NCI-H82 treated with DMSO at 0.1 percent for 48 hours (cell line): ENCODE results near the gene PPP1R14B.
A peak's percentile ranks its signal among the peaks of the same experiment; 100 is the strongest.

Experiments used
- DNase-seq: peaks from one replicate; lab custom pipeline; 2025; ENCODE audit not compliant: unreplicated experiment; lab: John Stamatoyannopoulos, UW

The PPP1R14B gene

GRCh38 chr11:64211181-64211872 lies 35.4 kb downstream of the PPP1R14B start:
- no peak for DNase-seq

GRCh38 chr11:64210301-64211020 lies 36.3 kb downstream of the PPP1R14B start:
- DNase-seq: no peak

GRCh38 chr11:64209563-64209843 lies 37.2 kb downstream of the PPP1R14B start:
- no peak for DNase-seq

- no peak for DNase-seq
Measured at GRCh38 chr11:64208796-64209562, 37.8 kb downstream of the PPP1R14B start.

- no peak for DNase-seq
Measured at GRCh38 chr11:64208086-64208795, 38.5 kb downstream of the PPP1R14B start.

- DNase-seq: no peak
Measured at GRCh38 chr11:64207256-64208085, 39.3 kb downstream of the PPP1R14B start.

GRCh38 chr11:64206457-64207255 lies 40.1 kb downstream of the PPP1R14B start, which contains the start of gene FERMT3:
TSS of gene FERMT3 (plus strand) at chr11:64206721. CDS start at chr11:64207365, 644 bp downstream.
- no peak for DNase-seq

- peak; percentile 54 for DNase-seq
Measured at GRCh38 chr11:64204464-64204989, 42.2 kb downstream of the PPP1R14B start.

GRCh38 chr11:64204080-64204440 lies 42.7 kb downstream of the PPP1R14B start:
- DNase-seq: no peak

- no peak for DNase-seq
Measured at GRCh38 chr11:64203421-64204079, 43.2 kb downstream of the PPP1R14B start.

- no peak for DNase-seq
Measured at GRCh38 chr11:64202992-64203391, 43.8 kb downstream of the PPP1R14B start.

GRCh38 chr11:64201543-64201942 lies 45.2 kb downstream of the PPP1R14B start:
- DNase-seq: no peak

- no peak for DNase-seq
Measured at GRCh38 chr11:64198511-64198910, 48.2 kb downstream of the PPP1R14B start.

GRCh38 chr11:64196626-64197025 lies 50.1 kb downstream of the PPP1R14B start:
- DNase-seq: no peak
